Measurements from ENCODE around the gene RET.
A peak's percentile ranks its signal among the peaks of the same experiment; 100 is the strongest.

The RET gene

DNA sequence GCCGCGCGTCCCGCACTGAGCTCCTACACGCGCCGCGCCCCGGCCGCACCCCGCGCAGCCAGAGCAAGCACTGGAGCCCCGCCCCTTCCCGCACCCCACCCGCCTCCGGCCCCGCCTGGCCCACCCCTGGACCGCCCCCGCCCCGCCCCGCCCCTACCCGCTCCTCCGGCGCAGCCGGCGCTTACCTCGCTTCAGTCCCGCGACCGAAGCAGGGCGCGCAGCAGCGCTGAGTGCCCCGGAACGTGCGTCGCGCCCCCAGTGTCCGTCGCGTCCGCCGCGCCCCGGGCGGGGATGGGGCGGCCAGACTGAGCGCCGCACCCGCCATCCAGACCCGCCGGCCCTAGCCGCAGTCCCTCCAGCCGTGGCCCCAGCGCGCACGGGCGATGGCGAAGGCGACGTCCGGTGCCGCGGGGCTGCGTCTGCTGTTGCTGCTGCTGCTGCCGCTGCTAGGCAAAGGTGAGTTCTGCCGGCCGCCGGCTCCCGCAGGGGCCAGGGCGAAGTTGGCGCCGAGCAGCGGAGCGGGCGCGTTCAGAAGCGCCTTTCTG lies at the start of gene RET:
Gene RET, plus strand, starts transcription at position 194 of the 545 bp plus-strand sequence. Its CDS starts 190 bp downstream, at position 384.
- H3K4me3 ChIP-seq (replicated peaks in 1 of 2; ENCODE audit: low read depth in 2 of 2, low read length in 2 of 2) = peak within 1 kb of the TSS; percentile 19 to 33
- TF ChIP-seq, protein P1, sequence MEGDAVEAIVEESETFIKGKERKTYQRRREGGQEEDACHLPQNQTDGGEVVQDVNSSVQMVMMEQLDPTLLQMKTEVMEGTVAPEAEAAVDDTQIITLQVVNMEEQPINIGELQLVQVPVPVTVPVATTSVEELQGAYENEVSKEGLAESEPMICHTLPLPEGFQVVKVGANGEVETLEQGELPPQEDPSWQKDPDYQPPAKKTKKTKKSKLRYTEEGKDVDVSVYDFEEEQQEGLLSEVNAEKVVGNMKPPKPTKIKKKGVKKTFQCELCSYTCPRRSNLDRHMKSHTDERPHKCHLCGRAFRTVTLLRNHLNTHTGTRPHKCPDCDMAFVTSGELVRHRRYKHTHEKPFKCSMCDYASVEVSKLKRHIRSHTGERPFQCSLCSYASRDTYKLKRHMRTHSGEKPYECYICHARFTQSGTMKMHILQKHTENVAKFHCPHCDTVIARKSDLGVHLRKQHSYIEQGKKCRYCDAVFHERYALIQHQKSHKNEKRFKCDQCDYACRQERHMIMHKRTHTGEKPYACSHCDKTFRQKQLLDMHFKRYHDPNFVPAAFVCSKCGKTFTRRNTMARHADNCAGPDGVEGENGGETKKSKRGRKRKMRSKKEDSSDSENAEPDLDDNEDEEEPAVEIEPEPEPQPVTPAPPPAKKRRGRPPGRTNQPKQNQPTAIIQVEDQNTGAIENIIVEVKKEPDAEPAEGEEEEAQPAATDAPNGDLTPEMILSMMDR (IDR thresholded peaks at IDR 0.05; ENCODE audit: low read depth, low read length) = no peak
- DNase-seq (ENCODE audit: low read depth in 2 of 2) = peak in 1 of 2 donors; percentile 9

DNA sequence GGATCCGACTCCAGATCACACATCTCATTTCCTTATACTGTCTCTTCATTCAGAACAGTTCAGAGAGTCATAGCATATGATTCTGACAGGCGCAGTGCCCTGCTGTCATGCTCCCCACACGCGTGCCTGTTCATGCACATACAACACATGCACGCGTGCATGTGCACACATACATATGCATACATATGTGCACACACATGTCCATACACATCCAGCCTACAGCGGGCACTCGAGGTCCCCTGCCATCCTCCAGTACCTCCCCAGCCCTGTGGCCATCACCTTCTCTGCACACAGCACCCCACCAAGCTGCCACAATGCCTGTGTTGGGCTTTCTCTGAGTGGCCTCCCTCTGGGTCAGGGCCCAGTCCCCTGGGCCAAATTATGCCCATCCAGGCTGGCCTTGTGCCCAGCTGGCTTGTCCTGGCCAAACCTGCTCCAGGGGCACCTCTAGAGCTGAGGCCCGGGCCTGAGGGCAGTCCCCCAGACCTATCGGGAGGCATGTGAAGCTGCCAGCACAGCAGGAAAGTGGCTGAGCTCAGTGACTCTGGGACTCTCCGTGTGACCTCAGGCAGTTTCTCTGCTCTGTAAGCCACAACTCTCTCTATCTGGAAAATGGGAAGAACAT lies 49.4 kb upstream of the RET start:
- TF ChIP-seq, protein P1 (IDR thresholded peaks at IDR 0.05; ENCODE audit: low read depth, low read length) = no peak
- no peak for DNase-seq (ENCODE audit: low read depth in 2 of 2)
- no peak overlapping the region for H3K4me3 ChIP-seq (replicated peaks in 1 of 2; ENCODE audit: low read depth in 2 of 2, low read length in 2 of 2)

DNA sequence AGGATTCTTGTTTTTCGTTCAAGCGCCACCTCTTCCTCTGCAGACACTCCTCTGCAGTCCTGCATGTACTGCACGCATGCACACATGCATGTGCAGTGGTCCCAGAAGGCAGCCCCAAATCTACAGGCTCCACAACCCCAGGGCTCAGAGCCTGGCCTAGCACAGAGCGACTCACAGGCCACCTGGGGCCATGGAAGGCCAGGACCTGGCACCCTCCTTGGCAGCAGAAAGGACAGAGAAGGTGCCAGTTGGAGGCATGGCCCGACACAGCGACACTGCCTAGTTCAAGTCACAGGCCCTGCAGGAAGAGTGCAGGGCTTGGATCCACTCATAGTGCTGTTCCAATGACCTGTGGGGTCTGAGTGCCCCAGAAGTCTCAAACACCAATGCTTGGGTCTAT lies 48.7 kb upstream of the RET start:
- TF ChIP-seq, protein P1 (IDR thresholded peaks at IDR 0.05; ENCODE audit: low read depth, low read length) = no peak
- no peak overlapping the region for H3K4me3 ChIP-seq (replicated peaks in 1 of 2; ENCODE audit: low read depth in 2 of 2, low read length in 2 of 2)
- DNase-seq (ENCODE audit: low read depth in 2 of 2) = no peak

DNA sequence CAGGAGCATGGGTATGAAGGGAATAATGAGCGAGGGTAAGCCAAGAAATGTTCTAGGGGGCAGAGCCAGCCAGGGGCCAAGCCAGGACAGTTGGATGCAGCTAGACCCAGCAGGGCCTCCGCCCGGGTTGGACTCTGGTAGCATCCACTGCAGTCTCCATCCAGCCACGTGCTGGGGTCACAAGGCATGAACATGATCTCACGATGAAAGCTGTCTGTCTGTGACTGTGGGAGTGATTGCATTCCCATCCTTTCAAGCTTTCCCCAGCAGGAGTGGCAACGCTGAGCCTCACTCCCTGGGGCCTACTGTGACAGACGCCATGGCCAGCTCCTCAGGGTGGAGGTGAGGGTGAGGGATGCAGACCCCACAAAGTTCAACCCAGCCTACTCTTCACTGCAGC lies 47.8 kb upstream of the RET start:
- no peak overlapping the region for H3K4me3 ChIP-seq (replicated peaks in 1 of 2; ENCODE audit: low read depth in 2 of 2, low read length in 2 of 2)
- no peak for DNase-seq (ENCODE audit: low read depth in 2 of 2)
- TF ChIP-seq, protein P1 (IDR thresholded peaks at IDR 0.05; ENCODE audit: low read depth, low read length) = no peak

DNA sequence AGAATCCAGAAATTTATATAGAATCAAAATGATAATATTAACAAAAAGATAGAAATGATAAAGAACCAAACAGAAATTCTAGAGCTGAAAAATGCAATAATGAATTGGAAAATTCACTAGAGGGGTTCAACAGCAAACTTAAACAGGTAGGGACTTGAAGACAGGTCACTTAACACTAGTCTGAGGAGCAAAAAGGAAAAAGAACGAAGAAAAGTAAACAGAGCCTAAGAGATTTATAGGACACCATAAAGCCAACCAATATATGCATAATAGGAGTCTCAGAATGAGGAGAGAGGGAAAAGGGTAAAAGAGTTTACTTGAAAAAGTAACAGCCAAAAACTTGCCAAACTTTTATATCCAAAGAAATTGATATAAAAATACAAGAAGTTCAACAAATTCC lies 44.3 kb upstream of the RET start:
- no peak overlapping the region for H3K4me3 ChIP-seq (replicated peaks in 1 of 2; ENCODE audit: low read depth in 2 of 2, low read length in 2 of 2)
- TF ChIP-seq, protein P1 (IDR thresholded peaks at IDR 0.05; ENCODE audit: low read depth, low read length) = no peak
- DNase-seq (ENCODE audit: low read depth in 2 of 2) = no peak

DNA sequence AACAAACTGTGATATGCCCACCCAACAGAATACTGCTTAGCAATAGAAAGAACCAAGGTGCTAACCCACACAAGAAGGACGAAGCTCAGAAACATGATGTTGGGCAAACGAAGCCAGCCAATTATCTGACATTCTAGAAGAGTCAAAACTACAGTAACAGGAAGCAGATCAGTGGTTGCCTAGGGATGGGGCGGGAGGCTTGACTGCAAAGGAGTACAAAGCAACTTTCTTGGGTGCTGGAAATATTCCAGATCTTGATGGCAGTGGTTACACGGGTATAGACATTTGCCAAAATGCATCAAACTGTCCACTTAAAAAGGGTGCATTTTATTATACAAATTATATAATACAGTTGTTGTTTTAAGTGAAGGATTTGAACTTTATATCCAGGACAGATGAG lies 41.1 kb upstream of the RET start:
- no peak overlapping the region for H3K4me3 ChIP-seq (replicated peaks in 1 of 2; ENCODE audit: low read depth in 2 of 2, low read length in 2 of 2)
- TF ChIP-seq, protein P1 (IDR thresholded peaks at IDR 0.05; ENCODE audit: low read depth, low read length) = no peak
- DNase-seq (ENCODE audit: low read depth in 2 of 2) = no peak
